ENCODE results near the gene ZFAND2A.
"Not testable (repeated sequence)": the region's sequence is repeated elsewhere in the genome, so short reads cannot be mapped to it uniquely, and the experiment has no call there.

Gene ZFAND2A

GRCh38 chr7:1159891-1160669, at the start of gene ZFAND2A:
Gene ZFAND2A, minus strand, starts transcription at chr7:1160196. Its CDS starts 1,984 bp downstream, at chr7:1158212.
- peak; percentile 98 for DNase-seq (ENCODE audit: low read depth)
- H3K4me3 ChIP-seq (ENCODE audit: low read length): peak within 1 kb of the TSS; percentile 94
- TF ChIP-seq CTCF (IDR thresholded peaks at IDR 0.05; ENCODE audit: insufficient read depth, low read depth, low read length, missing control alignments): no peak

GRCh38 chr7:1209097-1209496, 49.1 kb upstream of the ZFAND2A start:
- no peak for DNase-seq (ENCODE audit: low read depth)
- H3K4me3 ChIP-seq (ENCODE audit: low read length): no peak overlapping the region
- TF ChIP-seq CTCF (IDR thresholded peaks at IDR 0.05; ENCODE audit: insufficient read depth, low read depth, low read length, missing control alignments): no peak

GRCh38 chr7:1205742-1206141, 45.7 kb upstream of the ZFAND2A start:
- not testable (repeated sequence) for DNase-seq (ENCODE audit: low read depth); H3K4me3 ChIP-seq (ENCODE audit: low read length)

- no peak overlapping the region for H3K4me3 ChIP-seq (ENCODE audit: low read length)
- no peak for DNase-seq (ENCODE audit: low read depth)
- no peak for TF ChIP-seq CTCF (IDR thresholded peaks at IDR 0.05; ENCODE audit: insufficient read depth, low read depth, low read length, missing control alignments)
These were observed 44.6 kb upstream of the ZFAND2A start for GRCh38 chr7:1204460-1205140.

- not testable (repeated sequence) for H3K4me3 ChIP-seq (ENCODE audit: low read length); DNase-seq (ENCODE audit: low read depth)
These were observed 42.9 kb upstream of the ZFAND2A start for GRCh38 chr7:1202914-1203313.

GRCh38 chr7:1201916-1202315, 41.9 kb upstream of the ZFAND2A start:
- no peak for DNase-seq (ENCODE audit: low read depth)
- H3K4me3 ChIP-seq (ENCODE audit: low read length): no peak overlapping the region
- no peak for TF ChIP-seq CTCF (IDR thresholded peaks at IDR 0.05; ENCODE audit: insufficient read depth, low read depth, low read length, missing control alignments)

GRCh38 chr7:1200045-1200444, 40.0 kb upstream of the ZFAND2A start:
- no peak for DNase-seq (ENCODE audit: low read depth)
- TF ChIP-seq CTCF (IDR thresholded peaks at IDR 0.05; ENCODE audit: insufficient read depth, low read depth, low read length, missing control alignments): no peak
- no peak overlapping the region for H3K4me3 ChIP-seq (ENCODE audit: low read length)
